ENCODE results near the gene LTB4R.

LTB4R gene

DNA sequence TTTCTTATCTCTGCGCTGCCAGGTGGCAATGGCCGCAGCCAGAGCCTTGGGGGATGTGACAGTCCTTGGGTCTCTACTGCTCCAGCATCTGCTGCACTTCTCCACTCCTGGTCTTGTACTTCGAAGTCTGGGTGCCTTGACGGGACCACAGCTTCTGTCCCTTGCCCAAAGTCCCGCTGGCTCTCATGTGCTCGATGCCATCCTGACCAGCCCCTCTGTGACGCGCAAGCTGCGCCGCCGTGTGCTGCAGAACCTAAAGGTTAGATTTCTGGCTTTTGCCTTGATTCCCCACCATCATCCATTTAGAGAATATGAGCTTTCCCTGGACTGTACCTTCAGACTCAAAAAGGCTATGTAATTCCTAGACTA is 7.3 kb upstream of the LTB4R start:
- no peak for DNase-seq

DNA sequence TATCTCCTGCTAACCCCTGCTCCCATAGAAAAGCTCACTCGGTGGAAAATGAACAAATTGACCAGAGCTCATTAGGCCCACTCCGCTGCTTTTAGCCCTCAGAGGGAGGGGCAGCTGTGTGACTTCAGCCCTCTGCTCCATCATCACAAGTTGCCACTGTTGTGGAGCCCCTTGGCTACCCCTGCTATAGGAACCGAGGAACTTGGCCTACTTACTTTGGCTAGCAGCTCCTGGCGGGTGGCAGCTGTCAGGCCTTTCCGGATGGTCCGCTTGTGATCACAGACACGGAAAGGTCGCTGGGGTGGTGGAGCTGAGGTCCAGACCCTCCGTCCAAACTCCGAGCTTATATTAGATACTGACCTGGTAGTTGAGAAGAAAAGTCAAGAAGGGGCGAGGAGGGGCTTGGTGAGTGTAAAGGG is 4.1 kb upstream of the LTB4R start:
- no peak for DNase-seq

DNA sequence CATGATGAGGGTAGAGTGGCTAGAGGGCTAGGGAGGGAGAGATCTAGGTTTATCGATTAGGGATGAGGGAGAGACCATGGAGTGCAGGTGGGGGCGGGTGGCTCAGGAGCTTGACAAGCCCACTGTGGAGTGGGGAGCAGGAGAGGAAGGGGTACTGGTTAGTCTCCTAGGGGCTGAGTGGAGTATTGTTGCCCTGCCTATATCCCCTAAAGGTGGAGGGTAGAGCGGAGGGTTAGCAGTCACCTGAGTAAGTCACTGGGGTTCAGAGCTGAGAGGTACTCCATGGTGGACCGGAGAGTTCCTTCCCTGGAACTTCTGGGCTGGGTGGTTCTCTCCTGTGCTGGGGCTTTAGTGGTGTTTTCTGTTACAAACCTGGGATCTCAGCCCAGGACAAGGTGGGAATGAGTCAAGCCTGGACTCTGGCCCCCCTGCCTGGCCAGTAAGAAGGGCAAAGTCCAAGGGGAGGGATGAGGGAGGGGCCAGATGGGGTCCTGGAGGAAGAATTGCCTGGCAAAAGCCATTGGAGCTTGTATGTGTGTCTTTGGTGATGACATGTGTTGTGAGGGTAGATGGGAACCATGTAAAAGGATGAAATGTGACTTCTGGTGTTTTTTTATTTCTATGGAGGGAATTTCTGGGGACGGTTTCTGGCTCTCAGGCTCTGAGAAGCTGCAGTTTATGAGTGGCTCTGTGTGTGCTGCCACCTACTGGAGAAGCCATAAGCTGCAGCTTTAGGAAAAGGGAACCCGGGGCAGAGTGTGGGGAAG is 3.5 kb upstream of the LTB4R start, which contains the start of gene CIDEB:
Gene CIDEB, minus strand, starts transcription at position 403 of the 767 bp plus-strand sequence. Its CDS starts 119 bp downstream, at position 284.
- DNase-seq, result peak; percentile 48

DNA sequence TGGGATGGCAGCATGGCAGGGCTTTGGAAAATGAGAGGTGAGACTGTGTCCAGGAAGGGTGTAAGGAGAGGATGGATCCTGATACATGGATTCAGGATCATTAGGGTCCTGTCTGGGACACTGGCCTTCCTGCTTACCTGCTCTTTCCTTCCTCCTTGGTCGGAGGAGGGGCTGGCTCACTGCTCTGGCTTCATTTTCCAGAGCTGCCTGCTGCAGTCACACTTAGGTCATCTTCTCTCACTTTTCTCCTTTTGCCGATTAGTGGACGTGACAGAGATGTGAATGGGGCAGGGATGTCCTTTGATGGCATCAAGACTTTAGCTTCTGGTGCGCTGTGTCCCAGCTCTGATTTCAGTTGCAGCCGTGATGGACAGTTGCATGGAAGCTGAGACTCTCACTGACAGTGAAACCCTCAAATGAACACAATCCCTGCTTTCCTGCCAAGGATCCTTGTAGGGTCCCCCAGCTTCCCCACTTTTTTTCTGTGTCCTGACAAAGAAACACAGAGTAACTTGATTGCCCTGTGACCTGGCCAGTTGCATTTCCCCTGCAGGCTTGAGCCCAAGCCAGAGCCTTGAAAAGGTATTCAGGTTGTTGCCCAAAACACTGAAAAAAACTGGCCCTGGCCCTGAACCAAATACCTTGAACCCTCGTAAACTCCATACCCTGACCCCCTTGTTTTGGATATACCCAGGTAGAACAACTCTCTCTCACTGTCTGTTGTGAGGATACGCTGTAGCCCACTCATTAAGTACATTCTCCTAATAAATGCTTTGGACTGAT is 2.8 kb upstream of the LTB4R start:
- DNase-seq, result no peak

DNA sequence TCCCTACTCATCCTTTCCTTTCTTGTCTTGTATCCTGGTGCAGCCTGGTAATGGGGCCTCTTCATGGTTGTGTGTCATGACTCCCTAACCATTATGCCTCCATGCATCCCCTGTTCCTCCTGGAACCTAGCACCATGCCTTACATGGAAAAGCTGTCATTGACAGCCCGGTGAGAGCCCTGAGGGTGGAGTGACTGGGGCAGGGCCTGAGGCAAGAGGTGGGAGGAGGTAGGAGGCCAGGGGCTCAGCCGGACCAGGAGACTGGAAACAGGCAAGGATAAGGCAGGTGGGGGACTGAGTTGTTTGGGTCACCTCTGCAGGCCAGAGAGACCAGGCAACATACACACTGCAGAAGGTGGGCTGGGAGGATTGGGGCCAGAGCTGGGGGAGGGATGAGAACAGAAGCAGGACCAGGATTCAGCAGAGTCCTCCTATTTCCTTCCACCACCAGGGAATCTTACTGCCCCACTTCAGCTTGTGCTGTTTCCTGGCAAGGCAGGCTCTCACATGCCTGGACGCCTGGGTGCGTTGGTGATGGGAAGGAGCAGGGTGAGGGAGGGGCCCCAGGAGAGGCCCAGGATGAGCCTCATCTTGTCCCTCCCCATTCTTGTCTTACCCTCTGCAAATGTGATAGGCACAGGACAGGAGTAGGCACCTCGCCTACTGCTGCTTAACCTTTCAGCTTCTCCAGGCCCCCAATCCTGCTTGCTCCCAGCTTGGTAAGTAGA is 1.6 kb upstream of the LTB4R start, which contains the start of gene LTB4R2:
Gene LTB4R2, plus strand, starts transcription at position 603 of the 727 bp plus-strand sequence. CDS start 525 bp downstream, outside the sequence.
- DNase-seq, result no peak

DNA sequence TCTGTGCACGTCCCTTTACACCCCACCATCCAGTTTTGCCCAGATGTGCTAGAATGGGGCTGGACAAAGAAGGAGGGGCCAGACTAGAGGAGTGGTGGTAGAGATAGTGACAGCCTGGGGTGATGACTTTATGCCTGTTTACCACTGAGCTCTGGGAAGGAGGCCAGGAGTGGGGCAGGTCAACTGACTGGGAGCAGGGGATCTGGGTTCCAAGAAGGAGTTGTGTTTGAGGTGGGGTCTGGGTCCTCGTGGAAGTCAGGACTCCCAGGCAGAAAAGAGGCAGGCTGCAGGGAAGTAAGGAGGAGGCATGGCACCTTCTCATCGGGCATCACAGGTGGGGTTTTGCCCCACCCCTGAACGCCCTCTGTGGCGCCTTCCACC is 1.0 kb upstream of the LTB4R start:
- DNase-seq, result no peak

DNA sequence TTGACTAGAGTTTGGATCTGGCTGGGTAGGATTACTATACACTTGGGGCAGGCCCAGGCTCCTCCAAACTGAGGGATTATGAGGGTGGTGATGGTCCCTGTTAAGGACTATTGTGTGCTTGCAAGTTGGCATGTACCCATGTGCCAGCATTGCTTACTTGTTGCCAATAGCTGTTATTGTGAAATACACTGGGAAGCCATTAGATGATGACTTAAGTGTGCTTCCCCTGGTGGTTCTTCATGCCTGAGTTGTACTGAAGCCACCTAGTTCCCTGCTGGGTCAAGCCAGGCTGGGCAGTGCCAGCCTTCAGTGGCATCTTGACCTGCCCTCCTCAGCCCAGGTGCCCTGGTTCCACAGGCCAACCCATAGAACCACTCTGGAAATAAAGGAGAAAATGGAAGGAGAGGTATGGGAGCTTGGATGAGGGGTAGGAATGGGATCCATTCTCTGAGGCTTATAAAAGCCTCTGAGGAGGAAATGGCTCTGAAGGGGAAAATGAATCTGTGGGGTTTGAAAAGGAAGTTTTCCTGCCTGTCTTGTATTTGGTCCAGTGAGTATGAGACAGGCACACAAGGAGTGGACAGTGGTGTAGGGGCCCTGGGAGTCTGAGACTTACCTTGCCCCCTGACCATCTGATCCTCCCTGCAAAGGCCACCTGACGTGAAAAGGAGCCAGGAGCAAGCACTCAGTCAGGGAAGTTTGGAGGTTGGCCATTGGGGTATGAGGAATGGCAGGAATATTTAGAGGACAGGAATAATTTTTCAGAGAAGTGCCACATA is 724 bp downstream of the LTB4R start:
- no peak for DNase-seq

DNA sequence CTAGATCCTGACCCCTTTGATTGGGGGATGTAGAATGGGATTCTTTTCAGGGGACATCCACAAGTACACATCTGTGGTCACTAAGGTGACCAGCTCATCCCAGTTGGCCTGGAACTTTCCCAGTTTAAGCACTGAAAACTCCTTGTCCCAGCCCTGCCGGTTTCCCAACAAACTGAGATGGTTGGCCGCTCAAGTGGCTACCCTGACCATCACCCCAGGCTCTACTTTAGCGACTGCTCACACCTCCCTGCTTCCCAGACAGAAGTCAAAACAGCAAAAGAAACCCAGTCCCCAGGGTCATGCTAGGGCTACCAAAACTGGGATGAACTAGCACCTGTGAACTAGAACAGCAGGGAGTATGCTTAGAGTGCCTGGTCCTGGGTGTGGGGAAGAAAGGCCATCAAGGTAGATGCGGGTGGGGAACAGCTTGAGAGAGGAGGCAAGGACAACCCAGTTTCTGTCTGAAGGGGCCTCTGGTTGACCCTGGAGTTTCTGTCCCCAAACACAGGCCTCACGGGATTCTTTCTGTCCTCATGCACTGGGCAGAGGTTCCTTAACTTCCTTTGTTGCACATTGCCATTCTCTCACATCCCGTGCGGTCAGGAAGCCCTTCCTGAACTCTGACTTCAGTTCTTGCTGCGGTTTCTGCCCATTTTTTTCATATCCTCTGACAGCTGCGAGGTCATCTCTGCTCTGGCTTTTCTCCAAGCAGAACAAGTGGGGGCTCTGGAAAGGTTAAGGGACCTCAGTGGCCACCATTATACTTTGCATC is 1.6 kb downstream of the LTB4R start:
- DNase-seq, result no peak

DNA sequence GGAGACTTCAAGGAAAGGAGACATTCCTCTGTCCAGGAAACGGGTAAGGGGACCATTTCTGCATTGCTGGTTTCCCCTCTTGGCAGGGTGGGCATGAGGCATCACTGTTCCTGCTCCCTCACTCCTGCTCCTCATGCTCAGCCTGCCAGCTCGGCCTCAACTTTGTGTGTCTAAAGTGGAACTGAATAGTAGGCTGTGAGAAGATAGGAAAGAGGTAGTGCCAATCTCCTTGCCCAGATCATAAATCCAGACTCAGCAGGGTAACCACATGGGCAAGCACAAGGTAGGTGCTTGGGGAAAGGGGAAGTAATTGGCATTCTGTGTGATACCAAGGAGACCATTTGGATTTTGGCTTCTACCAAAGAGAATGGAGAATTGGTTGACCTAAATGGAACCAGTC is 2.6 kb downstream of the LTB4R start:
- DNase-seq, result no peak

DNA sequence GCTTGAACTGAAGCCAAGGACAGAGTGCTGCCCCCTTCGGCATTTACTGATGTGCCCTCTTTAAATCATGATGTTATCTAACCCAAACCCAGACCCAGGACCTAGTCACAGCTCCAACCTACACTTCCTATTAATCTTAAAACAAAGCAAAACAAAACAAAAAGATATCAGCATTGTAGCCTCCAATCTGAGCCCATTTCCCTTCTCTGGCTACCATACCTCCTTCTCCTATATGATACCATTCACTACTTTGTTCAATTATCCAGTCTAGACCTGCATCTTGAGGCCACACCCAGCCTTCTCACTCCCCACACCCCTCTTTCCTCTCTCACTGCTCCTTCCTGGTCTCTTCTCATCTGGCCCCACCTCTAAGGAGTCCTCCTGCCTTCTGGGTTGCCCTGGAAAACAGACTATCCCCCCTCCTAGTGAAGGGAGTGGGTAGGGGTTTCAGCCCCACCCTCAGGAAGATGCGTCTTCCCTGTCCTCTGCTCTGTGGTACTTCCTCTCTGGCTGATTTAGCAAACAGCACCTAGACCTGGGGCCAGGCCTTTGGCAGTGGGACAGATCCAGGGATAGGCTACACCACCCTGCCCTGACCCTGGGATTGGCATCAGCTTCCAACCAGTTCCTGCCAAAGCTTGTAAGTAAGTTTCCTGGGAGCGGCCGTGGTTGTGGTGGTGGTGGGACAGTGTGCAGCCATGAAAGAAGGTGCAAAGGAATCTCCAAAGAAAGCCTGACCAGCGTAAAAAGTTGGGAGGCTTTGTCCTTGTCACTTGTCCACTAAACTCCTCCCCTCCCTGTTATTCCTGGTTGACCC is 3.3 kb downstream of the LTB4R start:
- no peak for DNase-seq

DNA sequence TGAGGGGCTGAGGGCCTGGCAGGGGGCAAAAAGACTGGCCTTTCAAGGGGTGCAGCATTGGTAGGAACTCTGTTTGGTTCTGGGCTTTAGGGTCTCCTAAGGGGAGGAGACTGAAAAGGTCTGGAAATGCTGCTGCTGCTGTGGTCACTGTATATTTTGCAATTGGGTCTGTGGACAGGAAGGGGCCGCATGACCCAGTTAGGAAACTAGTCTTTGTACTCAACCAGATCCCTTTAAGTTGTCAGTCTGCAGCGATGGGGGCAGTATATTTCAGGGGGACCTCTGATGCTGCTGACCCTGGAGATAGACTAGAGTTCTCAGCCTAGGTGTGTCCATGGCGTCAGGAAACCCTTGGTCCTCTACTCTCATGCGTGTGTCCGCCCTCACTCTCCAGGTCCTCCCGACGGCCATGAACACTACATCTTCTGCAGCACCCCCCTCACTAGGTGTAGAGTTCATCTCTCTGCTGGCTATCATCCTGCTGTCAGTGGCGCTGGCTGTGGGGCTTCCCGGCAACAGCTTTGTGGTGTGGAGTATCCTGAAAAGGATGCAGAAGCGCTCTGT is 4.0 kb downstream of the LTB4R start:
- no peak for DNase-seq

DNA sequence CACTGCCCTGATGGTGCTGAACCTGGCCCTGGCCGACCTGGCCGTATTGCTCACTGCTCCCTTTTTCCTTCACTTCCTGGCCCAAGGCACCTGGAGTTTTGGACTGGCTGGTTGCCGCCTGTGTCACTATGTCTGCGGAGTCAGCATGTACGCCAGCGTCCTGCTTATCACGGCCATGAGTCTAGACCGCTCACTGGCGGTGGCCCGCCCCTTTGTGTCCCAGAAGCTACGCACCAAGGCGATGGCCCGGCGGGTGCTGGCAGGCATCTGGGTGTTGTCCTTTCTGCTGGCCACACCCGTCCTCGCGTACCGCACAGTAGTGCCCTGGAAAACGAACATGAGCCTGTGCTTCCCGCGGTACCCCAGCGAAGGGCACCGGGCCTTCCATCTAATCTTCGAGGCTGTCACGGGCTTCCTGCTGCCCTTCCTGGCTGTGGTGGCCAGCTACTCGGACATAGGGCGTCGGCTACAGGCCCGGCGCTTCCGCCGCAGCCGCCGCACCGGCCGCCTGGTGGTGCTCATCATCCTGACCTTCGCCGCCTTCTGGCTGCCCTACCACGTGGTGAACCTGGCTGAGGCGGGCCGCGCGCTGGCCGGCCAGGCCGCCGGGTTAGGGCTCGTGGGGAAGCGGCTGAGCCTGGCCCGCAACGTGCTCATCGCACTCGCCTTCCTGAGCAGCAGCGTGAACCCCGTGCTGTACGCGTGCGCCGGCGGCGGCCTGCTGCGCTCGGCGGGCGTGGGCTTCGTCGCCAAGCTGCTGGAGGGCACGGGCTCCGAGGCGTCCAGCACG is 4.7 kb downstream of the LTB4R start:
- no peak for DNase-seq

DNA sequence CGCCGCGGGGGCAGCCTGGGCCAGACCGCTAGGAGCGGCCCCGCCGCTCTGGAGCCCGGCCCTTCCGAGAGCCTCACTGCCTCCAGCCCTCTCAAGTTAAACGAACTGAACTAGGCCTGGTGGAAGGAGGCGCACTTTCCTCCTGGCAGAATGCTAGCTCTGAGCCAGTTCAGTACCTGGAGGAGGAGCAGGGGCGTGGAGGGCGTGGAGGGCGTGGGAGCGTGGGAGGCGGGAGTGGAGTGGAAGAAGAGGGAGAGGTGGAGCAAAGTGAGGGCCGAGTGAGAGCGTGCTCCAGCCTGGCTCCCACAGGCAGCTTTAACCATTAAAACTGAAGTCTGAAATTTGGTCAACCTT is 5.3 kb downstream of the LTB4R start:
- no peak for DNase-seq

DNA sequence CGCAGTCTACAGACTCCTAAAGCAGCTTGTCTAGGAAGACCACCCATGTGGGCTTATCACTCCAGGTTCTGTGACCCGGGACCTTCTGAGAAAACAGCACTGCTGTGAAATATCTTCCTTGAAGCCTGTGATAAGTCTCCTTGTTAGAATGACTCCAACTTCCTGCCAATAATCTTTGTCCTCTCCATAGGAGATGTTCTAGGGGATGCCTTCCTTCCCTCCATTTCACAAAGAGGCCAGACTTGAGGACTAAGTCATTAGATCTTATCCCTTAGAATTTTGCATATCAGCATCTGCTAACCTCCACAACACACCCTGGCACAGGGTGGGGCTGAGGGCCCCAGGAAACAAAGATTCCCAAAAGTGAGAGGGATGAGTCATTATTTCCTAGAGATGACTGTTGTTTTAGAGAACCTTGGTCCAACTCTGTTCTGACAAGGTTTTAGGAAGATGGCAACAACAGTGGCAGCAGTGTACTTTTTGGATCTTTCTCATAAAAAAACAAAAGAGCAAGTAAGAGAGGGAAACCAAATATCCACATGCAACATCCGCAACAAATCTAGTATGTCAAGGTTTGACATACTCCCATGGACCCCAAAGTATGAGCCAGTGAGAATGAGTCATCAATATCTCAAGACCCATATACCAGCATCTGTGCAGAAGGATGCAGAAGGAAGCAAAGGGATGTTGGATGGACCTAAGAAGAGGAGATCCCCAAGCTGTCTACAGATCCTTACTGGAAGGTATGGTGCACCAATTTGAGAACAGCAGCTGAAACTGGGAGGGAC is 6.0 kb downstream of the LTB4R start:
- DNase-seq, result no peak

DNA sequence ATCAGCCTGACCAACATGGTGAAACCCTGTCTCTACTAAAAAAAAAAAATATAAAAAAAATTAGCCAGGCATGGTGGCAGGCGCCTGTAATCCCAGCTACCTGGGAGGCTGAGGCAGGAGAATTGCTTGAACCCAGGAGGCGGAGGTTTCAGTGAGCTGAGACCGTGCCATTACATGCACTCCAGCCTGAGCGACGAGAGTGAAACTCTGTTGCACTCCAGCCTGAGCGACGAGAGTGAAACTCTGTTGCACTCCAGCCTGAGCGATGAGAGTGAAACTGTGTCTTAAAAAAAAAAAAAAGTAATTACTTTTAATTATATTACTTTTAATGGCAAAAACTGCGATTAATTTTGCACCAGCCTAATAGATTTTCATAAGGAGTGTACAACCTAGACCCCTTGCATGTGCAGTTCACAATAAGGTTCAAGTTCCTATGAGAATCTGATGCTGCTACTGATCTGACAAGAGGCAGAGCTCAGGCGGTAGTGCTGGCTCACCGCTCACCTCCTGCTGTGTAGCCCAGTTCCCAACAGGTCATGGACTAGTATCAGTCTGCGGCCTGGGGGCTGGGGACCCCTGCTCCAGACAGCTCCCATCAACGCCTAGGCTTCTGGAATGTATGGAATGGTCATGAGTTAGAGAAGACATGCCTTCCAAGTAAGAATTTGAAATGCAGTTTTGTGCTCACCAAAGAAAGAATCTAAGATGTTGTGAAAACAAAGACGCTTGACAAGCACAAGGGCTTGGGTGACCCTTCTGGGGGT is 10.1 kb downstream of the LTB4R start:
- DNase-seq, result no peak

DNA sequence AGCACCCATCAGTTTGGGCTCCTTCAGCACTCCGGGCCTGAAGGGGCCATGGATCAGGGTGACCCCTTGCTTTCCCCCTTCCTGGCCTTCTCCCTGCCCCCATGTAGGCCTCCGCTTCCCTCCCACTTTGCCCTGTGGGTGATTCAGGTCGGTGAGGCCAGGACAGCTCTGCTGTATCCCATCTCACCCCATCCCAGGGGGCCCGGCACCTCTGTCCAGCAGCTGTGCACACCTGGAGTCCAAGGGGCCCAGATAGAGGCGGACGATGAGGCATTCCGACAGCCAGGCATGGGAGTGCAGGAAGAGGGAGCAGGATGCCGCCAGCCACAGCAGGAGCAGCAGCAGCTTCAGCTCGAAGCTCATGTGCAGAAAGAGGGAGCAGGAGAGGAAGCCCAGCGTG is 11.4 kb downstream of the LTB4R start:
- DNase-seq, result no peak

DNA sequence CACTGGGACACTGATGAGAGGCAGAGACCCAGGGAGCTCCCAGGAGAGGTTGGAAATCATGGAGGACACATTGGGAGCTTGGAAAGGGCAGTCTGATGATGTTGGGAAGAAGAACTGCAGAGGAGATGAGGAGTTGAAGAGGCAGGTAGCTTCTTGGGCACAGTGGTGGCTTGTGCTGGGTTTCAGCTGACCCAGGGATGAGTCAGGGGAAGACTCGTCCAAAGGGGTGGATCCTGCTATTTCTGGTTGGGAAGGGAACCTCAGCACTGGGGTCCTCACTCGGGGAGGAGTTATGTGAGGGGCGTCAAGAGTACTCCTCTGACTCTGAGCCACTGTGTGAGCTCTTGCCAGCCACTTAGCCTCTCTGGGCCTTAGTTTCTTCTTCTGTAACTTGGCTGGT is 12.0 kb downstream of the LTB4R start:
- DNase-seq, result no peak

DNA sequence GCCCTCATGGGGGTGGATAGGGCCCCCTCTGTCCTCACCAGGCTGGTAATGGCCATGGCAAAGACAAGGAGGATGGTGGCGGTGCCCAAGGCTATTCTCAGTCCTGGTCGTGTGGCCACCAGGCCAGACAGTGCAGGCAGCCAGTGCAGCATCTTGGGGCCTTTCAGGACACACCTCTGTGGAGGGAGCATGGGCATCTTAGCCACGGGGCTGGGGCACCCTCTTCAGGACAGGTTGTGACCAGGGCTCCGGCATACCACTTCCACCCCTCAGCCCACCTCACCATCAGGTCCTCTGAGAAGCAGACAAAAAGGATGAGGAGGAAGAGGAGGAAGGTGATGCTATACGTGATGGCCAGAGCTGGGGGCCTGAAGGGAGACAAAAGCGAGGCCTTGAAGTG is 12.7 kb downstream of the LTB4R start:
- no peak for DNase-seq
